Parathyroid adenoma (tissue), 2 donors: Measurements from ENCODE around the gene APIP.

ENCODE experiments used
- H2AFZ ChIP-seq: fragments of 300-600 bp; sonication (generic); one replicate; pipeline ENCODE4 v1.7.0; 2017; ENCODE audit warnings: antibody characterized with exemption, mild to moderate bottlenecking
- H3K27ac ChIP-seq: fragments of 300-600 bp; sonication (generic); one replicate; pipeline ENCODE4 v1.7.0; 2017
- H3K27me3 ChIP-seq: fragments of 300-600 bp; sonication (generic); one replicate; pipeline ENCODE4 v1.7.0; 2017; ENCODE audit warnings: low read length; ENCODE audit not compliant: control insufficient read depth, insufficient read depth
- H3K36me3 ChIP-seq: fragments of 300-600 bp; sonication (generic); one replicate; pipeline ENCODE4 v1.7.0; 2017; ENCODE audit warnings: low read length; ENCODE audit not compliant: control insufficient read depth, insufficient read depth
- H3K4me1 ChIP-seq: fragments of 300-600 bp; sonication (generic); one replicate; pipeline ENCODE4 v1.7.0; 2017; ENCODE audit warnings: control low read depth
- H3K4me2 ChIP-seq: fragments of 300-600 bp; sonication (generic); one replicate; pipeline ENCODE4 v1.7.0; 2017; ENCODE audit warnings: low read length
- H3K4me3 ChIP-seq: fragments of 300-600 bp; sonication (generic); one replicate; pipeline ENCODE4 v1.7.0; 2017; ENCODE audit warnings: low read depth, low read length
- H3K79me2 ChIP-seq: fragments of 300-600 bp; sonication (generic); one replicate; pipeline ENCODE4 v1.7.0; 2017; ENCODE audit warnings: control low read depth
- H3K9ac ChIP-seq: fragments of 300-600 bp; sonication (generic); one replicate; pipeline ENCODE4 v1.7.0; 2017; ENCODE audit warnings: mild to moderate bottlenecking
- H3K9me3 ChIP-seq: fragments of 300-600 bp; sonication (generic); one replicate; pipeline ENCODE4 v1.7.0; 2017; ENCODE audit warnings: low read length; ENCODE audit not compliant: control insufficient read depth
- CTCF ChIP-seq: fragments of 300-600 bp; sonication (generic); IDR thresholded peaks from one replicate; pipeline ENCODE4 v1.7.0; 2017; ENCODE audit warnings: antibody characterized with exemption, mild to moderate bottlenecking
- donor health status: primary hyperparathyroidism.

The APIP gene

GRCh38 chr11:34833602-34834001, 82.6 kb downstream of the APIP start:
- no peaks in the 10 kb centered on the region for H3K36me3 ChIP-seq

More at GRCh38 chr11:34833602-34834001, 82.6 kb downstream of the APIP start:
- no peaks in the 10 kb centered on the region for H3K79me2 ChIP-seq
- H3K27me3 ChIP-seq: no peaks in the 10 kb centered on the region
- no peak overlapping the region for H3K4me3 ChIP-seq
- H3K4me2 ChIP-seq: no peak overlapping the region
- H3K9ac ChIP-seq: no peak overlapping the region
- H3K9me3 ChIP-seq: no peaks in the 10 kb centered on the region
- peaks cover 3% of the 10 kb centered on the region for H3K4me1 ChIP-seq
- no peak overlapping the region for H2AFZ ChIP-seq
- no peak overlapping the region for H3K27ac ChIP-seq
- TF ChIP-seq CTCF: no peak
